Suprapubic skin (tissue), 3 donors: ENCODE data around the gene DPYD.

Source experiments
- EP300 ChIP-seq: sonication (generic); formaldehyde crosslinking; IDR thresholded peaks from one replicate; pipeline ENCODE4 v1.6.1; 2017; ENCODE audit warnings: antibody characterized with exemption
- POLR2A ChIP-seq, 2 donors: fragments of 450-650 bp; IDR thresholded peaks; one replicate each; pipeline ENCODE4 v1.6.1; 2017; ENCODE audit warnings: antibody characterized with exemption in 2 of 2, mild to moderate bottlenecking in 2 of 2, moderate library complexity in 2 of 2
- TF ChIP-seq, protein P1 (sequence below), 2 donors: fragments of 200-600 bp in 1 of 2; fragments of 450-650 bp in 1 of 2; sonication (generic) in 1 of 2; IDR thresholded peaks; one replicate each; pipeline ENCODE4 v1.5.1; 2016 to 2019; ENCODE audit warnings: antibody characterized with exemption in 2 of 2, mild to moderate bottlenecking in 1 of 2, moderate library complexity in 1 of 2

DNA sequence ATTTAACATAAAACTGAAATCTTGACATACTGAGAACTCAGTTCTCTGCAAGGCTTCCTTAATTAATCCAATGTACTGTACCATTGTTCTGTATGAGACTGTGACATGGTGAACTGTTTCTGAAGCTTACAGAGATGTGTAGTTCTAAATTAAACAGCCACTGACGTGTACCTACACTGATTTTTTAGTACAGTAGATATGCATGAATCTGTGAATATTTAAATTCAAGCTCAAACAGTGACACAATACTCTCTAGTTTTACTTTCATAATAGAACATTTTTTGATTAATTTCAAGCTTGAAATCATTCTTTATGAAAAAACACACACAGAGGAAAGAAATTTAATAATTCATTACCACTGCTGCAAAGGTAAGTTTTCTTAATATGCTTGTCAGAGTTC is 621.9 kb downstream of the DPYD start:
- TF ChIP-seq, protein P1, sequence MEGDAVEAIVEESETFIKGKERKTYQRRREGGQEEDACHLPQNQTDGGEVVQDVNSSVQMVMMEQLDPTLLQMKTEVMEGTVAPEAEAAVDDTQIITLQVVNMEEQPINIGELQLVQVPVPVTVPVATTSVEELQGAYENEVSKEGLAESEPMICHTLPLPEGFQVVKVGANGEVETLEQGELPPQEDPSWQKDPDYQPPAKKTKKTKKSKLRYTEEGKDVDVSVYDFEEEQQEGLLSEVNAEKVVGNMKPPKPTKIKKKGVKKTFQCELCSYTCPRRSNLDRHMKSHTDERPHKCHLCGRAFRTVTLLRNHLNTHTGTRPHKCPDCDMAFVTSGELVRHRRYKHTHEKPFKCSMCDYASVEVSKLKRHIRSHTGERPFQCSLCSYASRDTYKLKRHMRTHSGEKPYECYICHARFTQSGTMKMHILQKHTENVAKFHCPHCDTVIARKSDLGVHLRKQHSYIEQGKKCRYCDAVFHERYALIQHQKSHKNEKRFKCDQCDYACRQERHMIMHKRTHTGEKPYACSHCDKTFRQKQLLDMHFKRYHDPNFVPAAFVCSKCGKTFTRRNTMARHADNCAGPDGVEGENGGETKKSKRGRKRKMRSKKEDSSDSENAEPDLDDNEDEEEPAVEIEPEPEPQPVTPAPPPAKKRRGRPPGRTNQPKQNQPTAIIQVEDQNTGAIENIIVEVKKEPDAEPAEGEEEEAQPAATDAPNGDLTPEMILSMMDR (IDR thresholded peaks at IDR 0.05) = no peak
- TF ChIP-seq POLR2A (IDR thresholded peaks at IDR 0.05) = no peak
- TF ChIP-seq EP300 = no peak
